Raji (cell line): ENCODE data around the gene ARL6IP4.

Experiments
- POLR2A ChIP-seq: IDR thresholded peaks from 2 replicates; pipeline ENCODE4 v1.6.1; 2011; ENCODE audit warnings: low read depth, low read length, control low read depth; ENCODE audit not compliant: insufficient read depth

The ARL6IP4 gene

DNA sequence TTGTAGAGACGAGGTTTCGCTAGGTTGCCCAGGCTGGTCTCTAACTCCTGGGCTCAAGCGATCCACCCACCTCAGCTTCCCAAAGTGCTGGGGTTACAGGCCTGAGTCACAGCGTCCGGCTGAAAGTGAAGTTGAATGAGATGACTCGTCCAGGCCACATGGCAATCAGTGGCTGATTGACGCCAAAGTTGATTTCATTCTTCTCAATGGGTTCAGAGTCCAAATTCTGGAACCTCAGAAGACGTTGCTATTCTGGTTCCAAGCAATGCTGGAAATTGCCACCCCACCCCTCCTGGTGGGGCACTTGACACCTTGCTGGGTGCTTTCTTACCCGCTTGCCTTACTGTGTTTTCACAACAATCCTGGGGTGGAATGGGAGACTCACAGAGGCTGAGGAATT, 29.1 kb upstream of the ARL6IP4 start:
- TF ChIP-seq POLR2A: no peak

- TF ChIP-seq POLR2A: no peak
Observed at GRCh38 chr12:122951979-122952892, 28.2 kb upstream of the ARL6IP4 start.

DNA sequence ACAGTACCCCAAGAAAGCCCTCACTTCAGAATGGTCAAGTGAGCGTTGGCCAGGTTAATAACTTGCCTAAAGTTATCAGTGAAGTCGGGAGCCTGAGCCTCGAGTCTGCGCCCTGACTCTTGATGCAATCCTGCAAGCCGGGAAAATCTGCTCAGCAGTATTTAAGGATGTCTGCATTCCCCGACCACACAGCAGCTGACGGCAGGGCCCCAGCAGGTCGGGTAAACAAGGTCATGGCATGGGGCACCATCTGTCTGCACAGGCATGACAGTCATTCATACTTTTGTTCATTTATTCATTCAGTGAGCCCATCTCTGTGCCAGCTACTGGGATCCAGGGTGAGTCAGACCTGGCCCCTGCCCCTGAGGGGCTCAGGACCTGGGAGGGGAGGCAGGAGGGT, 25.3 kb upstream of the ARL6IP4 start:
- no peak for TF ChIP-seq POLR2A

GRCh38 chr12:122956035-122956434, 24.4 kb upstream of the ARL6IP4 start:
- no peak for TF ChIP-seq POLR2A

- TF ChIP-seq POLR2A: no peak
Observed at GRCh38 chr12:122958198-122958888, 22.1 kb upstream of the ARL6IP4 start.

- TF ChIP-seq POLR2A: no peak
Observed at GRCh38 chr12:122959566-122960192, 20.8 kb upstream of the ARL6IP4 start.

- TF ChIP-seq POLR2A: no peak
Observed at GRCh38 chr12:122960193-122960569, 20.3 kb upstream of the ARL6IP4 start.

DNA sequence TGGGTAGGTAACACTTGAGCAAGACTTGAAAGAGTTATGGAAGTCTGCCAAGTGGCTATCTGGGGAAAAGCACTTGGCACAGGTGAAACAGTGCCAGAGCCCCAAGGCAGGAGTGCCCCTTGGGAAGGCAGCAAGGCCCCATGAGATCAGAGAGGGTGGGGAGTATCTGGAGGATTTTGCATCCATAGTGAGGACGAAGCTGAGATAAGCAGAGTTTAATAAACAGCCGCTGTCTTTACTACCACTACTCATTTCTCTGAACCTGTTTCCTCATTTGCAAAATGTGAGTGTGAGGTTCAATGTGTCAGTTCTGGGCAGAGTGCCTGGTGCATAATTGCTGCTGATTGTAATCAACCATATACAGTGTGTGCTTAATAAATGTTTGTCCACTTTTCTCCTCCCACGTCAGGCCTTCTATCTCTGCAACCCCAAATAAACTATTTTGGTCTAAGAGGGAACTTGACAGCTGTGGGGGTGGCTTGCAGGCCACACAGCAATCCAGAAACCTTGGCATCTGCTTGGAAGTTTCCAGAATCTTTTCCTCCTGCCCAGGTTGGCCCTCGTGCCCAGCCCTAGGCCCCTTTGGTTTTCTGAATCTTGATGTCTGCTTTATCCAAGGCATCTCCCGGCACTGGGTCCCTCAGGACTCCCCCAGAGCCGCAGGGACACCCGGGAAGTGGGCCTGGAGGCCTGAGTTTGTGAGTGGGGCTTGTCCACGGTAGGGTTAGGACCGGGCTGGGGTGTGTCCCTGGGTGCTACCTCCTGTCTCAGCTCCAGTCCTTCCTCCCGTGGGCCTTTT, 18.8 kb upstream of the ARL6IP4 start:
- no peak for TF ChIP-seq POLR2A

DNA sequence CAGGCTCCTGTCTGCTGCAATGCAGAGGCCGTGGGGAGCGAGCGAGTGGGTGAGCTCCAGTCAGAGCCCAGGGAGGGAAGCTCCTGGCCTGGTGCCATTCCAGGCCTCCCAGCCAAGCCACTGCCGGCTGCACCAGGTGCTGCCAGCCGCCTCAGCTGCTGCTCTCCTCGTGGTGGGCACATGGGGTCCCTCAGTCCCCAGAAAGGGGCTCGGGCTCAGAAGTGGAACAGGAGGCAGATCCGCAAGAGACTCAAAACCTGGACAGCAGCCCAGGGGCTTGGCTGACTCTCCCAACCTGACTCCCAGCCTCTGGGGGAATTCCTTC, 16.6 kb upstream of the ARL6IP4 start:
- no peak for TF ChIP-seq POLR2A

DNA sequence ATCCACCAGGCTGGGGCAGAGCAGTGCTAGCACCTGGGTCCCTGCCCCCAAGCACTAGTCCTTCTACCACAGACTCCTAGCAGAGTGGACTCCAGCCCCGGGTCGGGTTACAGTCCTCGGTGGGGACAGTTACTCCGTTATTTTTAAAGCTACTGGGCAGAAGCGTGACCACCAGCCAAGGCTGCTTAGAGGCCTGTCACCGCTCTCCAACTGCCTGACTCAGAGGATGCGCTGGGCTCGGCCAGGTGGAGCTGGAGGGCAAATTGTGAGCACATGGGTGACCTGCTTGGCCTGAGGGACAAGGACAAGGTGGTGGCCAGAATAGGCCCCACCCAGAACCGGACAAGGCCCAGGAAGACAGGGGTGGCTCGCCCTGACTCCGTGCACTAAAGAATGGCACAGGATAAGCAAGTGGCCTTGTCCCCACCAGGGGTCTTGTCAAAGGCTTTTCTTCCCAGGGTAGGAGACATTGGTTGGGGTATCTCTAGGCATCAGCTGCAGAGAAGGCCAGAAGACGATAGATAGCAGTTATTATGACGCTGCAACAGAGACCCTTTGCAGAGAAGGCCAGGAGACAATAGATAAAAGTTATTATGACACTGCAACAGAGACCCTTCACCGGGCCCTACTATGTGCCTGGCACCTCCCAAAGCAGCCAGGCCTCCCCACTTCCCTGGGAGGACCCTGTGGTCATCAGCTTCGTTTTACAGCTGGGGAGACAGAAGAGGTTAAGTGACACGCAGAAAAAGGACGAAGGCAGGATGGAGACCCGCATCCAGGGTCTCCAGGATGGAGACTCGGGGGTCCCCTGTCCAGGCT, 15.8 kb upstream of the ARL6IP4 start:
- no peak for TF ChIP-seq POLR2A

DNA sequence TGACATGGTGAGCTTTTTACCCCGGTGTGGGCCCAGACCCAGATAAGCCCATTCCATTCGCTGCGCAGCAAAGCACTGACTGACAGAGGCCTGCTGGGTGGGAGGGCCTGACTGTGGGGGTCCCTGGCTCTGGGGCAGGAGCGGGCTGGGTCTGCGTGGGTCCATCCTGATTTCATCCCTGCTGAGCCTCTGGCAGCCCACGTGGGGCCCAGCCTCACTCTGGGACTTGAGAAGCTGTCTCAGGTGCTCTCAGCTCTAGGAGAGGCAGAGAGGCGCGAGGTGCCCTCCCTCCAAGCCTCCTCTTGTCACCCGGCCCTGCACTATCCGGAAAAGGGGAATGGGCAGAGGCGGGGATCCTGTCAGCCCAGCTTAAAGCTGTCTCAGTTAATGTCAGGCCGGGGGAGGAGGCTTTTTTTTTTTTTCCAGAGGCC, 15.1 kb upstream of the ARL6IP4 start:
- no peak for TF ChIP-seq POLR2A

GRCh38 chr12:122965851-122966742, 14.4 kb upstream of the ARL6IP4 start, which contains the start of gene ABCB9:
TSS of gene ABCB9 (minus strand) at chr12:122966463. CDS start at chr12:122960235, 6,228 bp downstream.
- TF ChIP-seq POLR2A: peak; percentile 67
